HepG2 (cell line): ENCODE data around the gene DAAM1. TPM values are rescaled to one million over a fixed set of nuclear protein-coding genes. Genes with fewer than 3 reads are reported as not detected.

Experiments used
- ATAC-seq: fragments of 200-7000 bp; cut with Tn5 transposase; 3 replicates; pipeline ENCODE4 v1.9.1; 2020; ENCODE audit warnings: mild to moderate bottlenecking, moderate library complexity
- BruUV-seq: library from RNA; stranded (reverse); fragments of 400-500 nt; replicated peaks from 2 replicates; lab custom pipeline; 2021; lab: Mats Ljungman, UMichigan
- CTCF ChIA-PET: fragments of 300-600 bp; formaldehyde crosslinking; extraction: SDS; loops from one replicate; lab custom pipeline; 2021; ENCODE audit warnings: low total read pairs, inconsistent platforms, low intra/inter-chr PET ratio; lab: Yijun Ruan, JAX
- POLR2A ChIA-PET: fragments of 350-600 bp; sonication (Branson Sonifier 250); formaldehyde crosslinking; loops from one replicate; lab custom pipeline; 2020; ENCODE audit warnings: antibody characterized with exemption, inconsistent platforms; lab: Yijun Ruan, JAX
- DNase-seq: peaks from one replicate; pipeline ENCODE4 v3.0.0-alpha.2; 2015; ENCODE audit warnings: low spot score
- FAIRE-seq: peaks from 3 replicates; lab custom pipeline; 2011; peaks lifted over from hg19 to GRCh38; lab: Jason Lieb, UNC
- H2AFZ ChIP-seq: one replicate; pipeline ENCODE4 v1.6.1; 2011; ENCODE audit warnings: low read length, inconsistent platforms
- H3K27ac ChIP-seq: fragments of 300-600 bp; 3 replicates; pipeline ENCODE4 v1.8.0; 2011; ENCODE audit warnings: mixed run types, mild to moderate bottlenecking, mixed read lengths, low read length, inconsistent platforms; ENCODE audit not compliant: insufficient read depth; ENCODE audit errors: extremely low read length
- H3K27me3 ChIP-seq, 2 experiments: fragments of 200-600 bp in 1 of 2; 2 replicates in 1 of 2; 3 replicates in 1 of 2; pipeline versions ENCODE4 v1.6.0 to v1.8.0; 2011; ENCODE audit warnings: low read length in 2 of 2, mild to moderate bottlenecking in 2 of 2, moderate library complexity in 2 of 2, inconsistent platforms in 1 of 2; ENCODE audit not compliant: insufficient read depth in 2 of 2, control insufficient read depth in 1 of 2
- H3K36me3 ChIP-seq, 2 experiments: fragments of 200-600 bp in 1 of 2; replicated peaks in 1 of 2; 2 replicates in 1 of 2; 3 replicates in 1 of 2; pipeline versions ENCODE4 v1.5.1 to v1.8.0; 2011; ENCODE audit warnings: low read length in 2 of 2, inconsistent platforms in 1 of 2; ENCODE audit not compliant: insufficient read depth in 2 of 2, control insufficient read depth in 1 of 2
- H3K4me1 ChIP-seq: 2 replicates; pipeline ENCODE4 v1.5.1; 2012; ENCODE audit warnings: low read length, inconsistent platforms; ENCODE audit not compliant: insufficient read depth
- H3K4me2 ChIP-seq: 2 replicates; pipeline ENCODE4 v1.6.0; 2011; ENCODE audit warnings: low read depth, low read length, inconsistent platforms
- H3K4me3 ChIP-seq, 3 experiments: fragments of 200-600 bp in 1 of 3; sonication (generic), shearing (Covaris generic) in 1 of 3; replicated peaks in 1 of 3; 2 replicates each; pipeline ENCODE4 v1.5.1; 2011 to 2016; ENCODE audit warnings: low read length in 3 of 3, inconsistent platforms in 2 of 3, low read depth in 2 of 3, mild to moderate bottlenecking in 2 of 3, control low read depth in 1 of 3, mixed read lengths in 1 of 3; ENCODE audit not compliant: insufficient read depth in 1 of 3
- H3K79me2 ChIP-seq: one replicate; pipeline ENCODE4 v1.6.1; 2011; ENCODE audit warnings: low read length, inconsistent platforms; ENCODE audit not compliant: insufficient read depth
- H3K9ac ChIP-seq: 2 replicates; pipeline ENCODE4 v1.6.0; 2011; ENCODE audit warnings: mild to moderate bottlenecking, low read depth, low read length, inconsistent platforms; ENCODE audit not compliant: insufficient read depth
- H3K9me3 ChIP-seq: 2 replicates; pipeline ENCODE4 v1.5.1; 2012; ENCODE audit warnings: mild to moderate bottlenecking, low read length
- H4K20me1 ChIP-seq: 2 replicates; pipeline ENCODE4 v1.6.0; 2011; ENCODE audit warnings: inconsistent platforms, mild to moderate bottlenecking, low read length, moderate library complexity; ENCODE audit not compliant: insufficient read depth
- CBX2 ChIP-seq, 2 experiments: fragments of 200-600 bp in 1 of 2; sonication (generic); formaldehyde crosslinking in 1 of 2; IDR thresholded peaks; 2 replicates each; pipeline versions ENCODE4 v1.7.0 to v1.8.1; 2018 to 2022; ENCODE audit warnings: low read depth in 2 of 2, low read length in 1 of 2, mild to moderate bottlenecking in 1 of 2, missing genetic modification reagents in 1 of 2
- FOXM1 ChIP-seq: sonication (generic); formaldehyde crosslinking; IDR thresholded peaks from 2 replicates; pipeline ENCODE4 v1.5.0; 2020; ENCODE audit warnings: missing genetic modification reagents
- GATAD1 ChIP-seq: IDR thresholded peaks from 2 replicates; pipeline ENCODE4 v1.6.1; 2016; ENCODE audit warnings: missing genetic modification reagents, missing compliant biosample characterization
- HOXA7 ChIP-seq: sonication (generic); formaldehyde crosslinking; IDR thresholded peaks from 2 replicates; pipeline ENCODE4 v1.8.1; 2022; ENCODE audit warnings: mild to moderate bottlenecking, missing genetic modification reagents, moderate library complexity
- KLF9 ChIP-seq: IDR thresholded peaks from 2 replicates; pipeline ENCODE4 v1.6.1; 2016; ENCODE audit warnings: low read depth
- MLLT10 ChIP-seq: sonication (generic); formaldehyde crosslinking; IDR thresholded peaks from 2 replicates; pipeline ENCODE4 v1.4.0; 2020; ENCODE audit warnings: missing genetic modification reagents
- NFRKB ChIP-seq: fragments of 450-650 bp; IDR thresholded peaks from 2 replicates; pipeline ENCODE4 v1.6.1; 2017
- NRL ChIP-seq: sonication (generic); formaldehyde crosslinking; IDR thresholded peaks from 2 replicates; pipeline ENCODE4 v1.5.0; 2020; ENCODE audit warnings: missing genetic modification reagents, mild to moderate bottlenecking, moderate library complexity, borderline replicate concordance
- POLR2A ChIP-seq, 2 experiments: IDR thresholded peaks; 2 replicates each; pipeline ENCODE4 v1.6.1; 2011; ENCODE audit warnings: low read depth in 2 of 2, low read length in 2 of 2, mild to moderate bottlenecking in 1 of 2, moderate library complexity in 1 of 2; ENCODE audit not compliant: insufficient read depth in 1 of 2
- TAF15 ChIP-seq: fragments of 200-400 bp; formaldehyde crosslinking; IDR thresholded peaks from one replicate; pipeline ENCODE4 v1.6.1; 2018; ENCODE audit warnings: mild to moderate bottlenecking, low read depth, low read length; ENCODE audit not compliant: poor library complexity, severe bottlenecking
- THAP9 ChIP-seq: sonication (generic); formaldehyde crosslinking; IDR thresholded peaks from 2 replicates; pipeline ENCODE4; 2020; ENCODE audit warnings: missing genetic modification reagents, mild to moderate bottlenecking, borderline replicate concordance
- ZEB1 ChIP-seq: IDR thresholded peaks from 2 replicates; pipeline ENCODE4 v1.6.1; 2012; ENCODE audit warnings: mild to moderate bottlenecking, low read depth, inconsistent platforms; ENCODE audit not compliant: insufficient replicate concordance
- ZNF296 ChIP-seq: sonication (generic); formaldehyde crosslinking; conservative IDR thresholded peaks from 2 replicates; pipeline ENCODE4 v1.5.0; 2020; ENCODE audit warnings: mild to moderate bottlenecking, missing genetic modification reagents
- ZNF468 ChIP-seq: sonication (generic); formaldehyde crosslinking; IDR thresholded peaks from 2 replicates; pipeline ENCODE4 v1.8.0; 2022; ENCODE audit warnings: mild to moderate bottlenecking, moderate library complexity, missing genetic modification reagents
- ZNF790 ChIP-seq: sonication (generic); formaldehyde crosslinking; IDR thresholded peaks from 2 replicates; pipeline ENCODE4 v1.8.0; 2022; ENCODE audit warnings: missing genetic modification reagents, mild to moderate bottlenecking, borderline replicate concordance
- ZNF816 ChIP-seq: sonication (generic); formaldehyde crosslinking; IDR thresholded peaks from 2 replicates; pipeline ENCODE4 v1.8.0; 2022; ENCODE audit warnings: missing genetic modification reagents, mild to moderate bottlenecking, borderline replicate concordance
- in situ Hi-C: cut with HindIII; loops from 2 replicates; pipeline ENCODE4 v1.10.0; 2017; ENCODE audit warnings: low pct_unique_long_range_greater_than_20kb; ENCODE audit not compliant: extremely low pct_ligation_motif_present
- intact Hi-C: fragments of 100-400 bp; cut with micrococcal nuclease; formaldehyde crosslinking; loops from one replicate; pipeline ENCODE4 v1.10.0; 2022; ENCODE audit not compliant: unreplicated experiment
- polyA plus RNA-seq, 8 experiments: library from polyadenylated mRNA; depleted of rRNA in 3 of 8; stranded (reverse) in 7 of 8; unstranded in 1 of 8; fragments of >200 nt; fragmentation: Illumina TruSeq in 4 of 8; extraction: Trizol in 4 of 8; gene quantifications; 2 replicates each; pipeline versions ENCODE4 v1.2.1 to v1.2.3, GENCODE V29; 2011 to 2016; ENCODE audit warnings: low read depth in 4 of 8, missing spikeins in 1 of 8, mixed read lengths in 1 of 8; ENCODE audit not compliant: insufficient read depth in 1 of 8
- total RNA-seq, 5 experiments: library from RNA; depleted of rRNA; stranded (reverse); fragments of >200 nt; fragmentation: Illumina TruSeq; extraction: Trizol; gene quantifications; 2 replicates each; pipeline ENCODE4 v1.2.3, GENCODE V29; 2016; ENCODE audit warnings: low read depth in 1 of 5
- TF ChIP-seq, protein P1 (sequence below): sonication (generic); formaldehyde crosslinking; IDR thresholded peaks from 2 replicates; pipeline ENCODE4 v1.8.0; 2022; ENCODE audit warnings: mild to moderate bottlenecking, missing genetic modification reagents

Gene DAAM1
- total and polyA plus RNA-seq, 2 of the 13 experiments (the other 11 are each of a cell fraction or from before 2014, with no cell fraction given): 10.9 to 24.5 TPM

- no peak for TF ChIP-seq GATAD1 (CRISPR knock-in tag)
- TF ChIP-seq ZNF790 (CRISPR knock-in tag): no peak
- TF ChIP-seq NFRKB: no peak
- TF ChIP-seq POLR2A (IDR thresholded peaks at IDR 0.05; ENCODE audit: insufficient read depth in 1 of 2, low read depth in 2 of 2, low read length in 2 of 2): no peak
- TF ChIP-seq FOXM1 (CRISPR knock-in tag): no peak
- no peak for TF ChIP-seq CBX2 (IDR thresholded peaks at IDR 0.05; ENCODE audit: low read depth, low read length)
- TF ChIP-seq CBX2 (CRISPR knock-in tag; IDR thresholded peaks at IDR 0.05; ENCODE audit: low read depth): no peak
Observed at GRCh38 chr14:59252772-59253500, 64.5 kb downstream of the DAAM1 start (continued).

GRCh38 chr14:59253527-59253926 lies 65.1 kb downstream of the DAAM1 start:
- Histone ChIP-seq H3K27ac (no peak overlapping the region), H3K4me3 (no peak overlapping the region), H3K4me1 (peaks cover 32% of the 10 kb centered on the region), H3K4me2 (no peak overlapping the region), H4K20me1 (no peaks in the 10 kb centered on the region), H3K9ac (no peak overlapping the region), H3K27me3 (no peaks in the 10 kb centered on the region), H3K9me3 (no peaks in the 10 kb centered on the region), H3K79me2 (peaks cover 36% of the 10 kb centered on the region), H3K36me3 (no peaks in the 10 kb centered on the region; a peak in 1 of 5 replicates), H2AFZ (no peak overlapping the region)
- ATAC-seq: no peak
- intact Hi-C loops: loop anchor here (5.0 kb wide), 1 partner anchor 36 kb away; no protein-coding TSS in a partner anchor
- CTCF ChIA-PET: no interaction called here
- no TSS peak for BruUV-seq
- in situ Hi-C loops: no loop called here
- POLR2A ChIA-PET: no interaction called here
- FAIRE-seq: no peak
- DNase-seq: no peak
- TF ChIP-seq ZNF816 (no peak), NRL (no peak), ZNF296 (CRISPR knock-in tag) (no peak), MLLT10 (CRISPR knock-in tag) (no peak), HOXA7 (CRISPR knock-in tag) (no peak), TAF15 (no peak), THAP9 (CRISPR knock-in tag) (no peak), ZNF468 (CRISPR knock-in tag) (no peak), ZEB1 (no peak), KLF9 (CRISPR knock-in tag) (no peak)
- TF ChIP-seq, protein P1, sequence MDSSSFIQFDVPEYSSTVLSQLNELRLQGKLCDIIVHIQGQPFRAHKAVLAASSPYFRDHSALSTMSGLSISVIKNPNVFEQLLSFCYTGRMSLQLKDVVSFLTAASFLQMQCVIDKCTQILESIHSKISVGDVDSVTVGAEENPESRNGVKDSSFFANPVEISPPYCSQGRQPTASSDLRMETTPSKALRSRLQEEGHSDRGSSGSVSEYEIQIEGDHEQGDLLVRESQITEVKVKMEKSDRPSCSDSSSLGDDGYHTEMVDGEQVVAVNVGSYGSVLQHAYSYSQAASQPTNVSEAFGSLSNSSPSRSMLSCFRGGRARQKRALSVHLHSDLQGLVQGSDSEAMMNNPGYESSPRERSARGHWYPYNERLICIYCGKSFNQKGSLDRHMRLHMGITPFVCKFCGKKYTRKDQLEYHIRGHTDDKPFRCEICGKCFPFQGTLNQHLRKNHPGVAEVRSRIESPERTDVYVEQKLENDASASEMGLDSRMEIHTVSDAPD: no peak
